MCF 10A (cell line): Measurements from ENCODE around the gene SLC12A9. TPM values are rescaled to one million over a fixed set of nuclear protein-coding genes. Genes with fewer than 3 reads are reported as not detected.

Experiments
- BruUV-seq: library from RNA; stranded (reverse); fragments of 400-500 nt; replicated peaks from 2 replicates; lab custom pipeline; 2021; lab: Mats Ljungman, UMichigan
- CTCF ChIA-PET: fragments of 300-600 bp; sonication (Branson Sonifier 250); formaldehyde crosslinking; extraction: SDS; loops from one replicate; lab custom pipeline; 2021; ENCODE audit warnings: antibody characterized with exemption, inconsistent platforms; lab: Yijun Ruan, JAX
- POLR2A ChIA-PET: fragments of 300-600, 350-650 bp; sonication (Branson Sonifier 250); formaldehyde crosslinking; extraction: SDS; loops from one replicate; lab custom pipeline; 2020; ENCODE audit warnings: antibody characterized with exemption, inconsistent platforms; lab: Yijun Ruan, JAX
- DNase-seq: peaks from one replicate; pipeline ENCODE4 v3.0.0-alpha.2; 2018; ENCODE audit not compliant: unreplicated experiment
- H3K27ac Mint-ChIP-seq: one replicate; pipeline ENCODE4 v1.8.0; 2022; ENCODE audit warnings: mild to moderate bottlenecking, low read depth, mixed read lengths; ENCODE audit not compliant: unreplicated experiment
- H3K27me3 Mint-ChIP-seq: one replicate; pipeline ENCODE4 v1.8.0; 2022; ENCODE audit warnings: mixed read lengths; ENCODE audit not compliant: insufficient read depth, unreplicated experiment
- H3K36me3 Mint-ChIP-seq: one replicate; pipeline ENCODE4 v1.8.0; 2022; ENCODE audit warnings: mild to moderate bottlenecking, moderate library complexity, mixed read lengths; ENCODE audit not compliant: insufficient read depth, unreplicated experiment
- H3K4me1 Mint-ChIP-seq: one replicate; pipeline ENCODE4 v1.8.0; 2022; ENCODE audit warnings: mixed read lengths; ENCODE audit not compliant: insufficient read depth, unreplicated experiment
- H3K4me3 Mint-ChIP-seq: one replicate; pipeline ENCODE4 v1.8.0; 2022; ENCODE audit warnings: mild to moderate bottlenecking, moderate library complexity, mixed read lengths; ENCODE audit not compliant: unreplicated experiment
- H3K9me3 Mint-ChIP-seq: one replicate; pipeline ENCODE4 v1.8.0; 2022; ENCODE audit warnings: mixed read lengths; ENCODE audit not compliant: unreplicated experiment
- CTCF ChIP-seq: fragments of 200-600 bp; IDR thresholded peaks from one replicate; pipeline ENCODE4 v1.8.0; 2022; ENCODE audit warnings: antibody characterized with exemption, mild to moderate bottlenecking; ENCODE audit not compliant: unreplicated experiment
- intact Hi-C: fragments of 100-400 bp; cut with micrococcal nuclease; formaldehyde crosslinking; loops from 2 replicates; pipeline ENCODE4 v1.14.1; 2022
- total RNA-seq: library from RNA; stranded (reverse); gene quantifications from 2 replicates; pipeline ENCODE4 v1.2.3, GENCODE V29; 2022

The SLC12A9 gene
- total RNA-seq, 1 experiment from 2014 or later: 19.2 TPM

GRCh38 chr7:100888291-100888987, 35.9 kb downstream of the SLC12A9 start:
- CTCF ChIA-PET: interaction anchor here (0.6 kb wide), 1 partner anchor 324 kb away, joined by 4 read pairs; no protein-coding TSS in a partner anchor
- TF ChIP-seq CTCF: no peak
- no peak for DNase-seq
- Mint-ChIP-seq H3K36me3 (peaks cover 46% of the 10 kb centered on the region), H3K4me3 (peak overlapping the region; percentile 90), H3K9me3 (no peaks in the 10 kb centered on the region), H3K27me3 (no peaks in the 10 kb centered on the region), H3K27ac (peak overlapping the region; percentile 83), H3K4me1 (peaks cover 22% of the 10 kb centered on the region)
- POLR2A ChIA-PET: interaction anchor here (0.6 to 6.5 kb wide), 8 partner anchors 12 to 330 kb away, joined by 3 to 157 read pairs (median 6); partner anchors contain the start of genes POP7, SLC12A9, SRRT and TRIM56
- intact Hi-C loops: no loop called here
- no TSS peak for BruUV-seq

- peak within 1 kb of the TSS; percentile 83 for H3K27ac Mint-ChIP-seq
- no peak for TF ChIP-seq CTCF
- no peak for DNase-seq
- peak within 1 kb of the TSS; percentile 90 for H3K4me3 Mint-ChIP-seq
- H3K27me3 Mint-ChIP-seq: no peaks in the 10 kb centered on the region
- CTCF ChIA-PET: interaction anchor here (0.5 to 1.2 kb wide), 13 partner anchors 14 to 329 kb away, joined by 3 to 7 read pairs (median 3); partner anchors contain the start of genes POP7 and SLC12A9
- TSS peak; percentile 57 for BruUV-seq
- peaks cover 22% of the 10 kb centered on the region for H3K4me1 Mint-ChIP-seq
- H3K9me3 Mint-ChIP-seq: no peaks in the 10 kb centered on the region
- intact Hi-C loops: no loop called here
- POLR2A ChIA-PET: interaction anchor here (0.5 to 6.5 kb wide), 39 partner anchors 13 to 844 kb away, joined by 3 to 157 read pairs (median 4); partner anchors contain the start of genes EPHB4, FBXO24, FIS1 and LRCH4
- H3K36me3 Mint-ChIP-seq: peaks cover 38% of the 10 kb centered on the region
These were observed 36.7 kb downstream of the SLC12A9 start, which contains the start of gene UFSP1 for GRCh38 chr7:100888988-100889750. Gene UFSP1, minus strand, starts transcription at chr7:100889715. Its CDS starts 444 bp downstream, at chr7:100889271.

GRCh38 chr7:100890653-100891567, 38.4 kb downstream of the SLC12A9 start:
- BruUV-seq: no TSS peak
- CTCF ChIA-PET: interaction anchor here (0.6 to 1.2 kb wide), 6 partner anchors 166 to 819 kb away, joined by 3 to 6 read pairs (median 4); partner anchors contain the start of genes FIS1 and POP7

More at GRCh38 chr7:100890653-100891567, 38.4 kb downstream of the SLC12A9 start:
- DNase-seq: no peak
- Mint-ChIP-seq H3K27ac (peak overlapping the region; percentile 83), H3K9me3 (no peaks in the 10 kb centered on the region), H3K4me3 (peak overlapping the region; percentile 90), H3K27me3 (peaks cover 5% of the 10 kb centered on the region), H3K36me3 (peaks cover 21% of the 10 kb centered on the region), H3K4me1 (peaks cover 23% of the 10 kb centered on the region)
- POLR2A ChIA-PET: interaction anchor here (0.8 to 6.5 kb wide), 14 partner anchors 15 to 354 kb away, joined by 3 to 157 read pairs (median 7); partner anchors contain the start of genes FIS1, PLOD3, POP7 and SLC12A9
- intact Hi-C loops: no loop called here
- TF ChIP-seq CTCF: no peak
